SK-N-SH (cell line): ENCODE measurements around the gene LAMA1. TPM values are rescaled to one million over a fixed set of nuclear protein-coding genes. Genes with fewer than 3 reads are reported as not detected.
A peak's percentile ranks its signal among the peaks of the same experiment; 100 is the strongest.

ENCODE experiments used
- CTCF ChIA-PET: fragments of 300-600, 350-600 bp; formaldehyde crosslinking; extraction: SDS; loops from one replicate; lab custom pipeline; 2021; lab: Yijun Ruan, JAX
- POLR2A ChIA-PET: fragments of 350-600 bp; sonication (Branson Sonifier 250); formaldehyde crosslinking; extraction: SDS; loops from one replicate; lab custom pipeline; 2020; ENCODE audit warnings: antibody characterized with exemption, inconsistent platforms; lab: Yijun Ruan, JAX
- DNase-seq: peaks from one replicate; pipeline ENCODE4 v3.0.0; 2012
- H2AFZ ChIP-seq: fragments of 200-600 bp; sonication (generic); 2 replicates; pipeline ENCODE4 v1.8.1; 2016; ENCODE audit warnings: antibody characterized with exemption, mild to moderate bottlenecking, low read depth
- H3F3A ChIP-seq: fragments of 200-600 bp; sonication (generic); replicated peaks from 2 replicates; pipeline ENCODE3; 2016; ENCODE audit warnings: antibody characterized with exemption, mild to moderate bottlenecking; ENCODE audit not compliant: insufficient read depth
- H3K27ac ChIP-seq, 2 experiments: fragments of 200-500 bp in 1 of 2; fragments of 200-600 bp in 1 of 2; sonication (Bioruptor generic) in 1 of 2; sonication (generic), shearing (Covaris generic) in 1 of 2; 2 replicates each; pipeline versions ENCODE4 v1.5.1 to v1.6.1; 2014 to 2016; ENCODE audit warnings: low read depth in 2 of 2, inconsistent platforms in 1 of 2, low read length in 1 of 2, mild to moderate bottlenecking in 1 of 2, mixed read lengths in 1 of 2
- H3K27me3 ChIP-seq: fragments of 200-600 bp; sonication (generic), shearing (Covaris generic); 2 replicates; pipeline ENCODE4 v1.6.1; 2016; ENCODE audit warnings: mixed run types; ENCODE audit not compliant: insufficient read depth
- H3K36me3 ChIP-seq, 2 experiments: fragments of 200-500 bp in 1 of 2; fragments of 200-600 bp in 1 of 2; sonication (Bioruptor generic) in 1 of 2; sonication (generic) in 1 of 2; replicated peaks in 1 of 2; 2 replicates each; pipeline versions ENCODE3 to v1.5.1; 2014 to 2016; ENCODE audit warnings: low read length in 1 of 2, mild to moderate bottlenecking in 1 of 2; ENCODE audit not compliant: insufficient read depth in 2 of 2, control insufficient read depth in 1 of 2
- H3K4me1 ChIP-seq, 2 experiments: fragments of 200-500 bp in 1 of 2; fragments of 200-600 bp in 1 of 2; sonication (Bioruptor generic) in 1 of 2; sonication (generic), shearing (Covaris generic) in 1 of 2; 2 replicates each; pipeline versions ENCODE4 v1.5.1 to v1.6.1; 2014 to 2016; ENCODE audit warnings: low read depth in 1 of 2, low read length in 1 of 2, mixed run types in 1 of 2; ENCODE audit not compliant: insufficient read depth in 2 of 2, control insufficient read depth in 1 of 2
- H3K4me2 ChIP-seq: fragments of 200-600 bp; sonication (generic), shearing (Covaris generic); 2 replicates; pipeline ENCODE4 v1.6.1; 2017; ENCODE audit warnings: mixed run types
- H3K4me3 ChIP-seq, 2 experiments: fragments of 200-500 bp in 1 of 2; fragments of 200-600 bp in 1 of 2; sonication (Bioruptor generic) in 1 of 2; sonication (generic), shearing (Covaris generic) in 1 of 2; 2 replicates each; pipeline versions ENCODE4 v1.5.1 to v1.8.1; 2014 to 2016; ENCODE audit warnings: low read depth in 2 of 2, inconsistent platforms in 1 of 2, low read length in 1 of 2, mild to moderate bottlenecking in 1 of 2, mixed read lengths in 1 of 2, moderate library complexity in 1 of 2
- H3K79me2 ChIP-seq: fragments of 200-600 bp; sonication (generic); 2 replicates; pipeline ENCODE4 v1.8.1; 2017; ENCODE audit warnings: mild to moderate bottlenecking; ENCODE audit not compliant: insufficient read depth
- H3K9ac ChIP-seq: fragments of 200-600 bp; sonication (generic); 2 replicates; pipeline ENCODE4 v1.6.1; 2017; ENCODE audit warnings: mixed run types
- H3K9me2 ChIP-seq: fragments of 200-600 bp; sonication (generic); 2 replicates; pipeline ENCODE4 v1.6.1; 2017; ENCODE audit warnings: mixed run types
- H3K9me3 ChIP-seq: fragments of 200-600 bp; sonication (generic); 2 replicates; pipeline ENCODE4 v1.6.1; 2017; ENCODE audit warnings: mixed run types, mild to moderate bottlenecking, moderate library complexity
- H4K20me1 ChIP-seq: fragments of 200-600 bp; sonication (generic); 2 replicates; pipeline ENCODE4 v1.6.1; 2017; ENCODE audit warnings: mild to moderate bottlenecking, mixed run types; ENCODE audit not compliant: insufficient read depth
- EP300 ChIP-seq, 2 experiments: IDR thresholded peaks; 2 replicates each; pipeline versions ENCODE4 v1.4.0 to v1.6.1; 2012; ENCODE audit warnings: borderline replicate concordance in 1 of 2, low read depth in 1 of 2, low read length in 1 of 2
- MXI1 ChIP-seq: IDR thresholded peaks from 2 replicates; pipeline ENCODE4 v1.6.1; 2012; ENCODE audit warnings: mild to moderate bottlenecking, low read depth, low read length, improper control_type of control experiment
- USF2 ChIP-seq: fragments of 150-350 bp; IDR thresholded peaks from 2 replicates; pipeline ENCODE4 v1.6.1; 2017; ENCODE audit warnings: antibody characterized with exemption, low read length, low read depth, borderline replicate concordance
- YY1 ChIP-seq: IDR thresholded peaks from 2 replicates; pipeline ENCODE4 v1.4.0; 2012; ENCODE audit warnings: low read depth, mild to moderate bottlenecking
- WGBS: methylation state at CpG from one replicate; pipeline ENCODE4 v1.1.6; 2017; ENCODE audit warnings: low lambda C conversion rate; 5-methylcytosine and 5-hydroxymethylcytosine counted together
- polyA plus RNA-seq, 3 experiments: library from polyadenylated mRNA; depleted of rRNA; stranded (reverse); fragments of >200 nt; gene quantifications; 2 replicates each; pipeline ENCODE4 v1.2.3, GENCODE V29; 2012

LAMA1 gene
- polyA plus RNA-seq (2012; rRNA removed) = 0.07 and 0.11 TPM in 2 replicates
- polyA plus RNA-seq (2012; cell fraction: cytosol; rRNA removed) = 0.13 and 0.24 TPM in 2 replicates
- 0.24 and 0.38 TPM in 2 replicates for polyA plus RNA-seq (2012; cell fraction: nucleus; rRNA removed)

- H3K9me3 ChIP-seq = no peaks in the 10 kb centered on the region
- H4K20me1 ChIP-seq = no peaks in the 10 kb centered on the region
- peak within 1 kb of the TSS in 1 of 2 experiments; percentile 49; a peak in 2 of 4 replicates for H3K4me3 ChIP-seq
- H3K79me2 ChIP-seq = no peaks in the 10 kb centered on the region
- peak within 1 kb of the TSS; percentile 54 for H3K4me2 ChIP-seq
- CTCF ChIA-PET = interaction anchor here (1.0 kb wide), 1 partner anchor 59 kb away, joined by 3 read pairs; no protein-coding TSS in a partner anchor
- H3K27ac ChIP-seq = no peak within 1 kb of the TSS
- no peaks in the 10 kb centered on the region for H3K9me2 ChIP-seq
- no peak within 1 kb of the TSS for H2AFZ ChIP-seq
- H3K4me1 ChIP-seq = peaks cover 0 to 10% of the 10 kb centered on the region in 2 experiments; a peak in 1 of 4 replicates
- no peaks in the 10 kb centered on the region for H3K36me3 ChIP-seq
- H3K27me3 ChIP-seq = peaks cover 15% of the 10 kb centered on the region
- 5% methylated on average over 5 of the region's 95 CpGs for WGBS
- DNase-seq = peak; percentile 89
- H3F3A ChIP-seq = no peaks in the 10 kb centered on the region
- TF ChIP-seq EP300 (IDR thresholded peaks at IDR 0.05; ENCODE audit: borderline replicate concordance in 1 of 2, low read depth in 1 of 2, low read length in 1 of 2) = no peak
- TF ChIP-seq MXI1 = peak; percentile 39
- no peak within 1 kb of the TSS for H3K9ac ChIP-seq
- POLR2A ChIA-PET = no interaction called here
These were observed at the start of gene LAMA1 for GRCh38 chr18:7117390-7118355. Gene LAMA1, minus strand, starts transcription at chr18:7117797. Its CDS starts 77 bp downstream, at chr18:7117720.

GRCh38 chr18:7165846-7166393 is 48.3 kb upstream of the LAMA1 start:
- WGBS = 55% methylated on average over 7 of the region's 11 CpGs
- DNase-seq = no peak

More at GRCh38 chr18:7165846-7166393, 48.3 kb upstream of the LAMA1 start:
- H3K4me3 ChIP-seq = no peak overlapping the region
- CTCF ChIA-PET = interaction anchor here (1.3 to 2.9 kb wide), 4 partner anchors 7 to 14 kb away, joined by 4 to 14 read pairs (median 4); no protein-coding TSS in a partner anchor
- H3K4me2 ChIP-seq = no peak overlapping the region
- no peaks in the 10 kb centered on the region for H3K9me2 ChIP-seq
- no peak overlapping the region for H2AFZ ChIP-seq
- no peaks in the 10 kb centered on the region for H3K27me3 ChIP-seq
- H3K27ac ChIP-seq = no peak overlapping the region
- H3K4me1 ChIP-seq = no peaks in the 10 kb centered on the region; a peak in 1 of 4 replicates
- POLR2A ChIA-PET = no interaction called here
- no peaks in the 10 kb centered on the region for H3K79me2 ChIP-seq
- H4K20me1 ChIP-seq = no peaks in the 10 kb centered on the region
- no peak for TF ChIP-seq USF2
- no peak for TF ChIP-seq YY1
- TF ChIP-seq, all 33 proteins: peak for 0
- Histone ChIP-seq H3K9me3 (no peaks in the 10 kb centered on the region), H3K9ac (no peak overlapping the region), H3K36me3 (no peaks in the 10 kb centered on the region), H3F3A (no peaks in the 10 kb centered on the region)
